GM10266 (cell line): ENCODE data around the gene PTK7.
A peak's percentile ranks its signal among the peaks of the same experiment; 100 is the strongest.

Experiments
- DNase-seq: peaks from one replicate; pipeline ENCODE4 v3.0.0; 2012; ENCODE audit errors: extremely low spot score
- TF ChIP-seq, protein P1 (sequence below): IDR thresholded peaks from 2 replicates; pipeline ENCODE4 v1.5.1; 2012; ENCODE audit warnings: mild to moderate bottlenecking, low read depth; ENCODE audit not compliant: control insufficient read depth, insufficient read depth; ENCODE audit errors: missing control alignments

Gene PTK7

DNA sequence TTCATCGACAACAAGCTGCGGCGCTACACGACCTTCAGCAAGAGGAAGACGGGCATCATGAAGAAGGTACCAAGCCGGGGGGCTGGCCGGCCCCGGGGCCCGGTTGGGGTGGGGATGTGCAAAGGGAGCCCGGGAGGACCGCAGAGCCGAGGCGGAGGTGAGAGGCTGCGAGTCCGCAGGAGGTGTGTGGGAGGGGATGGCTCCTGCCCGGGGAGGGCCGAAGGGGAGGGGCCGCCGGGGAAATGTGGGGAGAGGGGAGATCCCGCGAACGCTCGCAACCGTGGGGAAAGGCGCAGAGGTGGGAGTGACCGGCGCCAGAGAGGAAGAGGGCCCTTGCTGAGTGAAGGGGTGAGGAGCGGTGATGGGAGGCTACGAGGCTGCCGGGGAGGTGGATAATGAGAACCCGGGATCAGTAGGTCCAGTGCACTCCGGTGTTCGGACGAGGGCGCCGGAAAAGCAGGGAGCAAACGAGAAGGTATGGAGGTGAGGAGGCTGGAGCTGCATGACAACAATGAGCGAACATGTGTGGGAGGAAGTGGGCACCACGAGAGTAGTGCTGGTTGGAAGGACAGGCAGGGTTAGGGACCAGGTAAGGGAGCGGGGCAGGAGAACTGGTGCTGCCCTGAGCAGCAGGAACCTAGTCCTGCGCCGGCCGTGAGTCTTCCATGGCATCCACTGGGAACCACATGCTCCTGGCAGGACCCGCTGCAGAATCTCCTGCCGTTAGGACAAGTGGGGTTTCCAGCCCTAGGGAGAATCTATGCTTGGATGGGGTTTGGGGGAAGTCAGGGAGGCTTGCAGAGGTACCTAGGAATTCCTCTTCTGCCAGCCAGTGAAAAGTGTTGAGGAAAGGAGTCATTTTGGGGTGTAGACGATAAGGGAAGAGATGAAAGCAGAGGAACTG is 96.2 kb downstream of the PTK7 start:
- TF ChIP-seq, protein P1, sequence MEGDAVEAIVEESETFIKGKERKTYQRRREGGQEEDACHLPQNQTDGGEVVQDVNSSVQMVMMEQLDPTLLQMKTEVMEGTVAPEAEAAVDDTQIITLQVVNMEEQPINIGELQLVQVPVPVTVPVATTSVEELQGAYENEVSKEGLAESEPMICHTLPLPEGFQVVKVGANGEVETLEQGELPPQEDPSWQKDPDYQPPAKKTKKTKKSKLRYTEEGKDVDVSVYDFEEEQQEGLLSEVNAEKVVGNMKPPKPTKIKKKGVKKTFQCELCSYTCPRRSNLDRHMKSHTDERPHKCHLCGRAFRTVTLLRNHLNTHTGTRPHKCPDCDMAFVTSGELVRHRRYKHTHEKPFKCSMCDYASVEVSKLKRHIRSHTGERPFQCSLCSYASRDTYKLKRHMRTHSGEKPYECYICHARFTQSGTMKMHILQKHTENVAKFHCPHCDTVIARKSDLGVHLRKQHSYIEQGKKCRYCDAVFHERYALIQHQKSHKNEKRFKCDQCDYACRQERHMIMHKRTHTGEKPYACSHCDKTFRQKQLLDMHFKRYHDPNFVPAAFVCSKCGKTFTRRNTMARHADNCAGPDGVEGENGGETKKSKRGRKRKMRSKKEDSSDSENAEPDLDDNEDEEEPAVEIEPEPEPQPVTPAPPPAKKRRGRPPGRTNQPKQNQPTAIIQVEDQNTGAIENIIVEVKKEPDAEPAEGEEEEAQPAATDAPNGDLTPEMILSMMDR, result no peak
- DNase-seq, result peak; percentile 56

DNA sequence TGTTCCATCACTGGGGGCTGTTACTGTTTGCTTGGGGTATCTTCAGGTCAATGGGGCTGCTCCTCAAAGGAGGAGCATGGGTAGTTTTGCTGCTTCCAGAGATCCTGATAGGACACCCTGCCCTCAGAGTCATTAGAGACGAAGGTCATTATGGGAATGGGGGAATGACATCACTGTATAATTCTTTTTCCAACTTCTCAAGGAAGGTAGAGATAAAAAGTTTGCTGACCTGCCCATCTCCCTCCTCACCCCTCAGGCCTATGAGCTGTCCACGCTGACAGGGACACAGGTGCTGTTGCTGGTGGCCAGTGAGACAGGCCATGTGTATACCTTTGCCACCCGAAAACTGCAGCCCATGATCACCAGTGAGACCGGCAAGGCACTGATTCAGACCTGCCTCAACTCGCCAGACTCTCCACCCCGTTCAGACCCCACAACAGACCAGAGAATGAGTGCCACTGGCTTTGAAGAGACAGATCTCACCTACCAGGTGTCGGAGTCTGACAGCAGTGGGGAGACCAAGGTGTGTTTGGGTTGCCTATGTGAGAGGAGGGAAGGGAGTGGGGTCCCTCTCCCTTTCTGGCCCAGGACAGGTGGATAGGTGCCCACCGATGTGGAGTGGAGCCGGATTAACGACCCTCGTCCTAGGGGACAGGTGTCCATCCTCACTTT is 97.6 kb downstream of the PTK7 start:
- TF ChIP-seq, protein P1, result no peak
- no peak for DNase-seq

DNA sequence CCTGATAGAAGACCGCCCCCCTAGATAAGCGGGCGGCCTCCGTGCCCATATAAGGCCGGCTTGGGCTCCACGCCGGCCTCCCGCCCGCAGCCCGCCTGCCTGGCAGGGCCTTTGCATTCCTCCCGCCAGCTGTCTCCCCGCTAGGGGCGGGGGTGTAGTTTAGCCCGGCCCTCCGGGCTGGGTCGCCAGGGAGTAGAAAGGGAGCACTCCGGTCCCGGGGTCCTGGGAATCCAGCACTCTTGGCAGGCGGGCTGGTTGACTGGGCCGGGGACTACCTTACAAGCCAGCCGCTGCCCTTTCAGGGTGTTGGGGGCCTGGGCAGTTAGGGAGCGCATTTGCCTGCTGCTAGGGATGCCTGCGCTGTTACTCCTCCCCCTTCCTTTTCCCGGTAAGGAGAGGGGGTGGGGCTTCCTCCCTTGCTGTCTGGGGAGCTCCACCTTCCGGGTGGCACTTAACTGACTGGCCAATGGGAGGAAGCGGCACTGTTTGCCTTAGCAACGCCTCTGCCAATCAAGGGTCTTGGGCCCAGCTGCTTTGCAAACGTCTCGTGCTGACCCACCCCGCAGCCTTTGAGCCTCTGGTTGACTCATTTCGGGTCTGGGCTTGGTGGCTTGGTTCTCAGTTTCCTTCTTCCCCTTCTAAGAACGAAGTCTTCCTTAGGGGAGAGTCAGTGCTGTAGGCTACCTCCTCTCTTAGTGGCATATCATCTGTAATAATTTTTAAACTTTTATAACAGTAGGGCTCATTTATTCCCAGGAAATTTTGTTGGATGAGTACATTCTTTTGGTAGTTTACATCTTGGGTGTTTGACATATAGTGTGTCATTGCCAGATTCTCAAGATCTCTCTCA is 98.4 kb downstream of the PTK7 start:
- TF ChIP-seq, protein P1, result no peak
- DNase-seq, result peak; percentile 99

DNA sequence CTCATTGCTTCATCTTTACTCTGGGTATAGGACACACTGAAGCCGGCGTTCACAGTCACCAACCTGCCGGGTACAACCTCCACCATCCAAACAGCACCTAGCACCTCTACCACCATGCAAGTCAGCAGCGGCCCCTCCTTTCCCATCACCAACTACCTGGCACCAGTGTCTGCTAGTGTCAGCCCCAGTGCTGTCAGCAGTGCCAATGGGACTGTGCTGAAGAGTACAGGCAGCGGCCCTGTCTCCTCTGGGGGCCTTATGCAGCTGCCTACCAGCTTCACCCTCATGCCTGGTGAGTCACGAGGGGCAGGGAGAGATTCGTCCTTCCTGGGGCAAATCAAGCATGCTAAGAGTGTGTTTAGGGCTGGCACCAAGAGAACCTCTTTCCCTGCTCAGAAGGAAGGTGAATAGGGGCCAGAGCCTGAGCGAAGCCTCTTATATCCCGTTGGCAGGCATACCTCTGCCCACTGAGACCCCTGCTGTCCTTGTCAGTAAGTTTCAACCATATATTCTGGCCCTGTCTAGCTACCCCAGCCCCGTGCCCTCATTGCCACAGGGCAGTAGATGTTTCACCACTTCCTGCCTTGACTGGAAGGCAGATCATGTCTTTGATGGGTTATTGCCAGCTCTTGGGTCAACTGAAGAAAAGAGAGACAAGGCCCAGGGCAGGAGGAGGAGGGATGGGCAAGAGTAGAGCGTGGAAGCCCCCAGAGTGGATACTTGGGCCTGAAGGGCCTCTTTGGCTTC is 99.7 kb downstream of the PTK7 start:
- DNase-seq, result no peak
- TF ChIP-seq, protein P1, result no peak

DNA sequence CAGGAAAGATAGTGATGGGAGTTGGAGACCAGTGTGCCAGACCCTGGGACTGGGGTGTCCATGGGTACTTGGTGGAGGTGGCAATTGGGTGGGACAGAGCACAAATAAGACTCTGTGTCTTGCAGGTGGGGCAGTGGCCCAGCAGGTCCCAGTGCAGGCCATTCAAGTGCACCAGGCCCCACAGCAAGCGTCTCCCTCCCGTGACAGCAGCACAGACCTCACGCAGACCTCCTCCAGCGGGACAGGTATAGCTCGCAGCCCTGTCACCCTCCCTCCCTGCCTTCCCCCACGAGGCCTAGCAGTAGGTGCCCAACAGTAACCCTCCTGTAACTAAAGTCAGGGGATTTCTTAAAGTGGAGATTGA is 100.3 kb downstream of the PTK7 start:
- no peak for DNase-seq
- TF ChIP-seq, protein P1, result no peak

DNA sequence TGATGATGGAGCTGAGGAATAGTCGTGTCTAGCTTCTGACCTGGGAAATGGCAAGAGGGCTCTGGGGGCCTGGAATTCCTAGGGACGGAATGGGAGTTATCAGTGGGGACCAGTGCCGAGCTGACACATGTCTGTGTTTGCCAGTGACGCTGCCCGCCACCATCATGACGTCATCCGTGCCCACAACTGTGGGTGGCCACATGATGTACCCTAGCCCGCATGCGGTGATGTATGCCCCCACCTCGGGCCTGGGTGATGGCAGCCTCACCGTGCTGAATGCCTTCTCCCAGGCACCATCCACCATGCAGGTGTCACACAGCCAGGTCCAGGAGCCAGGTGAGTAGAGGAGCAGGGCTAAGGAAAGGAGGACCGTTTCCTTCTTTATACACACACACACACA is 102.0 kb downstream of the PTK7 start:
- no peak for DNase-seq
- TF ChIP-seq, protein P1, result no peak
